CD14-positive monocyte (primary cell): ENCODE measurements around the gene MUC12. TPM values are rescaled to one million over a fixed set of nuclear protein-coding genes. Genes with fewer than 3 reads are reported as not detected.
A peak's percentile ranks its signal among the peaks of the same experiment; 100 is the strongest.

Experiments used
- DNase-seq, 3 donors: peaks; one replicate each; pipeline ENCODE4 v3.0.0-alpha.2; 2011 to 2022
- H2AFZ ChIP-seq: 2 replicates; pipeline ENCODE4 v1.6.0; 2012; ENCODE audit warnings: mild to moderate bottlenecking, low read depth, low read length, inconsistent platforms; ENCODE audit not compliant: insufficient read depth, poor library complexity, severe bottlenecking
- H3K27ac ChIP-seq, 2 donors: 1 replicate in 1 of 2; 2 replicates in 1 of 2; pipeline ENCODE4 v1.5.1; 2012 to 2013; ENCODE audit warnings: low read length in 2 of 2, control low read depth in 1 of 2, inconsistent platforms in 1 of 2, low read depth in 1 of 2, mild to moderate bottlenecking in 1 of 2
- H3K27me3 ChIP-seq, 2 donors: one replicate each; pipeline versions ENCODE4 v1.6.0 to v1.6.1; 2011 to 2013; ENCODE audit warnings: low read length in 2 of 2; ENCODE audit not compliant: control insufficient read depth in 2 of 2, insufficient read depth in 2 of 2
- H3K36me3 ChIP-seq, 2 donors: replicated peaks in 1 of 2; 1 replicate in 1 of 2; 2 replicates in 1 of 2; pipeline versions ENCODE4 v1.5.1 to v1.6.1; 2012 to 2013; ENCODE audit warnings: low read length in 2 of 2, control low read depth in 1 of 2, inconsistent platforms in 1 of 2, mild to moderate bottlenecking in 1 of 2; ENCODE audit not compliant: insufficient read depth in 2 of 2, control insufficient read depth in 1 of 2
- H3K4me1 ChIP-seq, 2 donors: 1 replicate in 1 of 2; 2 replicates in 1 of 2; pipeline versions ENCODE4 v1.5.1 to v1.6.1; 2012 to 2013; ENCODE audit warnings: low read length in 2 of 2, control low read depth in 1 of 2, inconsistent platforms in 1 of 2, mild to moderate bottlenecking in 1 of 2, moderate library complexity in 1 of 2; ENCODE audit not compliant: insufficient read depth in 2 of 2, control insufficient read depth in 1 of 2
- H3K4me2 ChIP-seq: replicated peaks from 2 replicates; pipeline ENCODE3; 2012; ENCODE audit warnings: low read length, moderate library complexity, mild to moderate bottlenecking; ENCODE audit not compliant: poor library complexity, severe bottlenecking; ENCODE audit errors: extremely low read depth
- H3K4me3 ChIP-seq, 3 experiments: fragments of 200-600 bp in 1 of 3; sonication (generic) in 1 of 3; replicated peaks in 1 of 3; 1 replicate in 2 of 3; 2 replicates in 1 of 3; pipeline ENCODE4 v1.5.1; 2011 to 2013; ENCODE audit warnings: low read length in 3 of 3, mild to moderate bottlenecking in 3 of 3, control low read depth in 2 of 3, low read depth in 2 of 3, inconsistent platforms in 1 of 3, moderate library complexity in 1 of 3
- H3K79me2 ChIP-seq: 2 replicates; pipeline ENCODE4 v1.6.0; 2012; ENCODE audit warnings: mild to moderate bottlenecking, control low read depth, inconsistent platforms, low read length, moderate library complexity; ENCODE audit not compliant: insufficient read depth
- H3K9ac ChIP-seq: 2 replicates; pipeline ENCODE4 v1.6.0; 2017; ENCODE audit warnings: low read length, mild to moderate bottlenecking; ENCODE audit not compliant: insufficient read depth, poor library complexity, severe bottlenecking
- H3K9me3 ChIP-seq, 2 donors: replicated peaks in 1 of 2; 1 replicate in 1 of 2; 2 replicates in 1 of 2; pipeline versions ENCODE4 v1.5.1 to v1.6.1; 2012 to 2013; ENCODE audit warnings: low read length in 2 of 2, control low read depth in 1 of 2; ENCODE audit not compliant: control insufficient read depth in 1 of 2, insufficient read depth in 1 of 2
- H4K20me1 ChIP-seq: 2 replicates; pipeline ENCODE4 v1.6.0; 2012; ENCODE audit warnings: mild to moderate bottlenecking, low read length, control low read depth, moderate library complexity; ENCODE audit not compliant: insufficient read depth
- H3K27ac Mint-ChIP-seq, 7 donors: one replicate each; pipeline ENCODE4 v1.8.0; 2020; ENCODE audit warnings: mild to moderate bottlenecking in 7 of 7, mixed read lengths in 7 of 7, moderate library complexity in 6 of 7, inconsistent platforms in 2 of 7
- H3K27me3 Mint-ChIP-seq, 3 donors: one replicate each; pipeline ENCODE4 v1.8.0; 2021 to 2022; ENCODE audit warnings: low read depth in 3 of 3, mild to moderate bottlenecking in 3 of 3, mixed read lengths in 3 of 3, moderate library complexity in 3 of 3, inconsistent platforms in 1 of 3
- H3K36me3 Mint-ChIP-seq, 2 donors: one replicate each; pipeline ENCODE4 v1.8.0; 2020; ENCODE audit warnings: mixed read lengths in 2 of 2, inconsistent platforms in 1 of 2, mild to moderate bottlenecking in 1 of 2
- H3K4me1 Mint-ChIP-seq: one replicate; pipeline ENCODE4 v1.8.0; 2020; ENCODE audit warnings: mild to moderate bottlenecking, mixed read lengths
- H3K4me3 Mint-ChIP-seq, 2 donors: one replicate each; pipeline ENCODE4 v1.8.0; 2020; ENCODE audit warnings: mild to moderate bottlenecking in 2 of 2, mixed read lengths in 2 of 2, moderate library complexity in 1 of 2
- H3K9me3 Mint-ChIP-seq, 7 donors: one replicate each; pipeline ENCODE4 v1.8.0; 2020 to 2022; ENCODE audit warnings: mixed read lengths in 7 of 7, mild to moderate bottlenecking in 6 of 7, moderate library complexity in 6 of 7, inconsistent platforms in 2 of 7
- CTCF ChIP-seq: fragments of 200-600 bp; IDR thresholded peaks from one replicate; pipeline ENCODE4 v1.8.0; 2022; ENCODE audit warnings: antibody characterized with exemption, mild to moderate bottlenecking
- WGBS: methylation state at CpG from one replicate; pipeline ENCODE4 v1.1.5; 2013; ENCODE audit warnings: missing lambda C conversion rate; ENCODE audit not compliant: insufficient coverage; 5-methylcytosine and 5-hydroxymethylcytosine counted together
- intact Hi-C, 2 donors: fragments of 100-400 bp; cut with micrococcal nuclease; formaldehyde crosslinking; loops; one replicate each; pipeline versions ENCODE4 v1.15.0 to v1.15.1; 2023
- polyA plus RNA-seq, 3 donors: library from polyadenylated mRNA; depleted of rRNA in 1 of 3; unstranded in 2 of 3; stranded (reverse) in 1 of 3; fragments of 300-500 nt in 2 of 3; fragments of >200 nt in 1 of 3; fragmentation: Illumina TruSeq in 2 of 3; gene quantifications; 1 replicate in 2 of 3; 2 replicates in 1 of 3; pipeline ENCODE4 v1.2.3, GENCODE V29; 2012 to 2021

MUC12 gene
- polyA plus RNA-seq, 3 donors: 0.44 TPM; not detected in 2

- Histone ChIP-seq H3K36me3 (no peaks in the 10 kb centered on the region), H3K9ac (peak overlapping the region; percentile 63), H3K27me3 (peaks cover 0 to 23% of the 10 kb centered on the region in 2 donors), H3K9me3 (no peaks in the 10 kb centered on the region), H4K20me1 (no peaks in the 10 kb centered on the region), H3K27ac (peak overlapping the region in 1 of 2 donors; percentile 67), H2AFZ (peak overlapping the region; percentile 70), H3K4me2 (peak overlapping the region; percentile 74), H3K4me1 (peaks cover 10 to 13% of the 10 kb centered on the region in 2 donors), H3K4me3 (peak overlapping the region; percentile 28 to 70 (median 29)), H3K79me2 (no peaks in the 10 kb centered on the region)
- Mint-ChIP-seq H3K4me3 (peak overlapping the region; percentile 66 to 85), H3K27ac (peak overlapping the region; percentile 28 to 88 (median 82)), H3K9me3 (peaks cover 0 to 7% (median 0%) of the 10 kb centered on the region in 7 donors), H3K27me3 (peaks cover 25 to 51% (median 31%) of the 10 kb centered on the region in 3 donors), H3K36me3 (no peaks in the 10 kb centered on the region), H3K4me1 (peaks cover 9% of the 10 kb centered on the region)
- intact Hi-C loops: no loop called here
- no peak for TF ChIP-seq CTCF
- 0% methylated on average over 18 of the region's 29 CpGs for WGBS
- DNase-seq: peak; percentile 68 to 86 (median 77)
Measured at GRCh38 chr7:101017064-101017777, 47.9 kb downstream of the MUC12 start.

- Mint-ChIP-seq H3K4me3 (no peak overlapping the region), H3K4me1 (peaks cover 9% of the 10 kb centered on the region), H3K27ac (peak overlapping the region in 6 of 7 donors; percentile 23 to 85 (median 36)), H3K36me3 (no peaks in the 10 kb centered on the region), H3K9me3 (peaks cover 0 to 7% (median 0%) of the 10 kb centered on the region in 7 donors), H3K27me3 (peaks cover 24 to 48% (median 33%) of the 10 kb centered on the region in 3 donors)
- Histone ChIP-seq H2AFZ (no peak overlapping the region), H3K27ac (no peak overlapping the region), H3K9me3 (no peaks in the 10 kb centered on the region), H3K27me3 (peaks cover 0 to 23% of the 10 kb centered on the region in 2 donors), H3K36me3 (no peaks in the 10 kb centered on the region), H3K4me3 (no peak overlapping the region), H4K20me1 (no peaks in the 10 kb centered on the region), H3K9ac (no peak overlapping the region), H3K79me2 (no peaks in the 10 kb centered on the region), H3K4me2 (no peak overlapping the region), H3K4me1 (peaks cover 10 to 13% of the 10 kb centered on the region in 2 donors)
- no peak for TF ChIP-seq CTCF
- intact Hi-C loops: no loop called here
- 38% methylated on average over 10 of the region's 14 CpGs for WGBS
- DNase-seq: no peak
Measured at GRCh38 chr7:101018271-101019167, 49.2 kb downstream of the MUC12 start.
